HG03175 (cell line): ENCODE measurements around the gene COA1.
"Not testable (repeated sequence)": the region's sequence is repeated elsewhere in the genome, so short reads cannot be mapped to it uniquely, and the experiment has no call there.

Experiments
- ATAC-seq: cut with Tn5 transposase; IDR thresholded peaks from one replicate; pipeline ENCODE4 v1.9.1; 2021; ENCODE audit warnings: mild to moderate bottlenecking, moderate library complexity; ENCODE audit not compliant: unreplicated experiment

COA1 gene

DNA sequence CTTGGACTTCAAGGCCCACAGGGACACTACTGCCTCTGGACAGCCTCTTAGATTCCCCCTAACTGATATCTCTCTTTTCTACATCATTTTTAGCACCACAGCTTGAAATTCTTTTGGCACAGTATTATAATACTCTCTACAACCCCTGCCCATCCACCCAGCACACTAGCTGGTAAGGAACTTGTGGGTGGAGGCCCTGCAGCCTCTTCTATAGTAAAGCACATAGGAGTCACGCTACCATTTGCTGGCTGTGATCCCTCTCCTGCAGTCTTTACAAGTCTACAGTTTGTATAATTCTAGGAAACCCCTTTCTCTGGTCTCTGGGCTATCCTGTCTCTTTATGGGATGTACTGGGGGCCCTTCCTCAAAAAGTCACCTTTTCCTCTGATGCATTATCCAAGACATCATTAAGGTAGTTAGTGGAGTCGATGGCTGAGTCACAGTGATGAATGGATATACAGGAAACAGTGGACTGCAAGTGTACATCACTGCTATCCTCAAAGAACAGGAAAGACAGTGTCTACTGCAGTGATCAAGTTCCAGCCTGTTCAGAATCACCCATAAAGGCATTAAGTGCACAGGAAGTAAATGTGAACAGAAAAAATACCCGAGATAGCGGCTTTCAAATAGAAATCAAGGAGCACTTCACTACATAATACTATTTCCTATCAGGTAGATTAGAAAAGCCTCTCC is 92.1 kb downstream of the COA1 start:
- no peak for ATAC-seq

GRCh38 chr7:43636093-43636492 is 93.2 kb downstream of the COA1 start:
- no peak for ATAC-seq

DNA sequence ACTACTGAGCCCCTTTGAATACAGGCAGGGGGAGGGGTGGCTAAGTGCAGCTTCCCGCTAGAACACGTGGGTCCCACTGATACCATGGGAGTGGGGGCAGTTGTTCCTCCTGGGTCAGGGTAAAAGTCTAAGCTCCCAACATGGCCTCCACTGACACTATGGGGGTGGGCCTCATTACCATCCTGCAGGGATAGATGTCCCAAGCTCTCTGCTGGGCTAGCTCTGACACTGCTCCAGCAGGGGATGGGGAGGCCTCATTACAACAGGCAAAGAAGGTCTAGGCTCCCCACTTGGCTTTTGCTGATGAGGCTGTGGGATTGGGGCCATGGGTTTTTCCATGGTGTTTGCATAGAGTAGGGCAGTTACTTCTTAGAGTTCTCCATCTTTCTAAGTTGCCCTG is 94.9 kb downstream of the COA1 start:
- ATAC-seq, result no peak

GRCh38 chr7:43632746-43633145 is 96.6 kb downstream of the COA1 start:
- no peak for ATAC-seq

DNA sequence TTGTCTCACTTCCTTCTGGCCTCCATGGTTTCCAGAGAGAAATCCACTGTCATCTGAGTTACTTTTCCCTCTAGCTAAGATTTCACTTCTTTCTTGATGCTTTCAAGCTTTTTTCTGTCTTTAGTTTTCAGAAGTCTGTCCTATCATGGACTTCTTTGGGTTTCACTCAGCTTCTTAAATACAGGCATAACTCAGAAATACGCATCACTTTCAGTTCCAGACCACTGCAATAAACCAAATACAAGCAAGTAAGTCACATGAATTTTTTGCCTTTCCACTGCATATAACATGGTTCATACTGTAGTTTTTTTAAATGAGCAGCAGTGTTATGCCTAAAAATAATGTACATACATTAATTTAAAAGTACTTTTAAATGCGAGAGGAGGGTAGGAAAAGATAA is 97.8 kb downstream of the COA1 start:
- no peak for ATAC-seq

DNA sequence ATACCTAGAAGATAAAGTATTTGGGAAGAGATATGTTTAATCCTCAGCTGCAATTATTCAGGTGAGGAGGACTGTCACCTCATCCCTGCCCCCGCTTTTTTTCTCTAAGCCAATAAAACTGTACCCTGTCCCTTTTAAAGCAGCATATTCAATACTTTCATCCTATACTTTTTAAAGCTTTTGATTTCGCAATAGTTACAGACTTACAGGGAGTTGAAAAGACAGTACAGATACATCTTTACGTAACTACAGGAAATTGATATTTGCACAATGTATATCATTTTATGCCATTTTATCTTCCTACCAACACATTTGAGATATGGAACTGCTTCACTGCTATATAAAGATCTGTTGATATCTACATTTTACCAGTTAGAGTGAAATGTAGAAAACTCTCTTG is 98.8 kb downstream of the COA1 start:
- ATAC-seq, result no peak

- no peak for ATAC-seq
Observed at GRCh38 chr7:43629857-43630256, 99.5 kb downstream of the COA1 start.

DNA sequence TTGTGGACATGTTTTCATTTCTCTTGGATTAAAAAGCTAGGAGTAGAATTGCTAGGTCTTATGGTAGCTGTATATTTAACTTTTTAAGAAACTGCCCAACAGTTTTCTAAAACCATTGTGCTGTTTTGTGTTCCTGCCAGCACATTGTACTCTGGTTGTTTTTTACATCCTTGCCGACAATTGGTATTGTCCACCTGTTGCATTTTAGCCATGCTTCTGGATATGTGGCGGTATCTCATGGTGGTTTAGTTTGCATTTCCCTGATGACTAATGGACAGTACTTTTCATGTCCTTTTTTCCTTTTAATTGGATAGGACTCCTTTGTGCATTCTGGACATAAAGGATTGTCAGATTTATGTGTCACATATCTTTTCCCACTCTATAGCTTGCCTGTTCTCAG is 100.9 kb downstream of the COA1 start:
- no peak for ATAC-seq

DNA sequence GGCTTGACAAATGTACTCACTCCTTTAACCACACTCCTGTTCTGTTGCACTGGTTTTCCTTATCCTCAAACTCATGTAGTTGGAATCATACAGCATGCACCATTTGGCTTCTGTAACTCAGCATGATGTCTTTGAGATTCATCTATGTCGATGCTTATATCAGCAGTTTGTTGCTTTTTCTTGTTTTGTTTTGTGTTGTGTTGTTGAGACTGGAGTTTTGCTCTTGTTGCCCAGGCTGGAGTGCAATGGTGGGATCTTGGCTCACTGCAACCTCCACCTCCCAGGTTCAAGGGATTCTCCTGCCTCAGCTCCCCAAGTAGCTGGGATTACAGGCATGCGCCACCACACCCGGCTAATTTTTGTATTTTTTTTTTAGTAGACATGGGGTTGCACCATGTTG is 101.5 kb downstream of the COA1 start:
- ATAC-seq, result not testable (repeated sequence)

DNA sequence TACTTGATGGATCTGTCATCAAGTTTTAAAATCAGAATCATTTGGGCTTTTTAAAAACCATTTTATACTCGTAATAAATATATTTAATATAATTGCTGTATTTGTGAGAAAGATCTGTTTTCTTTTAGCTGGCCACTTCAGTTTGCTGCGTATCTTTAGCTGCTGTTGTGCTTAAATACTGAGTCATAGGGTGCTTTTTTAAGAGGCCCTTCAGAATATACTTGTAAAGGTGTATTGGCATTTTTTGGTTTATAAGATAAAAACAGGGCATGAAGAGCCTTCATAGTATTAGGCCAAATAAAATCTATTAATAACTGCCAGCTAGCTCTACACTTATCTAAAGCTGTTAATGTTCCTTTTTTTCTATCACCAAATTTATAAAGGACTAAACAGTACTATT is 102.6 kb downstream of the COA1 start:
- no peak for ATAC-seq

- no peak for ATAC-seq
Observed at GRCh38 chr7:43625980-43626379, 103.3 kb downstream of the COA1 start.

GRCh38 chr7:43625453-43625852 is 103.9 kb downstream of the COA1 start:
- peak; percentile 92 for ATAC-seq

- no peak for ATAC-seq
Observed at GRCh38 chr7:43624156-43624555, 105.2 kb downstream of the COA1 start.

GRCh38 chr7:43621729-43622448 is 107.4 kb downstream of the COA1 start:
- no peak for ATAC-seq

DNA sequence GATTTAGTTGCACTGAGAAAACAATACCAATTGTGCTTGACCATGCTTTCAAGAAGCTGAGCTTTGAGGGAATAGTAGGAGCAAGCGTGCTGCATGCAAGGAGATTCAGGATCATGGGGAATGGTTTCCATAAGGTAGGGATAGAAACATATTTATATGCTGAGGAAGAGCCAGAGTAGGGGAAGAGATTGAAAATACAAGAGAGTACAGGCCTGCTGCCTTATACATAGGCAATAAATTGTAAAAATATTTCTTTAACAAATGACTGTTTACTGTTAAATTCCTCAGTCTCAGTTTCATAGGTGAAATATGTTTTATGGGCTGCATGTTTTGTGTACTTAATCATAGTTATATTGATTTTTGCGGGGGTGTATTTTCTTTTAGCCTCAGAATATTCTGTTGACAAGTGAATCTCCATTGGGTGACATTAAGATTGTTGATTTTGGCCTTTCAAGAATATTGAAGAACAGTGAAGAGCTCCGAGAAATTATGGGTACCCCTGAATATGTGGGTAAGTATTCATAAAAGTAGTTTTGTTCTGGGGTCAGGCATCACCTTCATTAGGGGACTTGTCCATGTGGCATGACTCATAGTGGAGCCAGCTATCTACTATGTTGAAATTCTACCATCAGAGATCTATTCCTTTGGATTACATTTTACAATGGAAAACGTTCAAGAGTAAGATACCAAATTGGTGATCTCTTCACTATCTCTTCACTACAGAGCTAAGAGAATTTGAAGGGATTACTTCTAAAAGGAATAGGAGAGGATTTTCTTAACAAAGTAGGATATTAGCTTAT is 109.9 kb downstream of the COA1 start:
- no peak for ATAC-seq

DNA sequence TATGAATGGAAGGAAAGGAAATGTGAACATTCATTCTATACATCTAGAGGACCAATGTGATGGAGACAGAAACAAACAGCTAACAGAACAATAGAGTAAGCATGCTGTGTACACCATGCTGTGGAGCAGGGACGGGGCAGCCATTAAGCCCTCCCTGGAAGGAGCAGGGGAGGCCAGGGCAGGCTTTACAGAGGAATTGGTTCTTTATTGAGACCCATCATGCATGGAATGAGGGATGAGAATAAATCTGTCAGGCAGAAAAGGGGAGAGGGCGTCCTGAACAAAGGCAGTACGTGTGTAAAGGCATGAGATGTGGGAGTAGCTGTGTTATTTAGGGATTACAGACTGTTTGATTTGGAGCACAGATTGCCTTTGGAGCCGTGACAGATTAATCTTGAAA is 111.2 kb downstream of the COA1 start:
- no peak for ATAC-seq

GRCh38 chr7:43616977-43617376 is 112.3 kb downstream of the COA1 start:
- ATAC-seq, result no peak

GRCh38 chr7:43615558-43616145 is 113.7 kb downstream of the COA1 start:
- no peak for ATAC-seq

GRCh38 chr7:43612599-43613589 is 116.4 kb downstream of the COA1 start:
- ATAC-seq, result peak; percentile 63

DNA sequence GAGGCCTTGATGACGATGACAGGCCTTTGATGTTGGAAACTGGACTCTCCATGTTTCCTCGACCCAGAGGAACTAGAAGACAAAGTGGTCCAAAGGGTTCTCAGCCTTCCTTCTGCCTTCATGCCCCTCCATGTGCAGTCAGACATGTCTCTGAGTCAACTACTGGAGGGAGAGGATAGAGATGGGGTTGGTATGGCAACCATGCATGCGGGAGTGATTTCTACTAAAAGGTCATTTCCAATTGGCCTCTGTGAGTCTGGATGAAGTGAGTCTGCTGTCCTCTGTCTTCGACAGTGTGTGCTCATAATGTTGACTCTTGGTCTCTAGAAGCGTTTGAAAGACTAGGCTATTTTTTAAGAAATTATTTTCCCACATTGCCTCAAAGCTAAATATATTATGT is 117.2 kb downstream of the COA1 start:
- ATAC-seq, result no peak
